Loucy (cell line): ENCODE results near the gene CDC42EP5.

Experiments
- CTCF ChIP-seq: fragments of 200-600 bp; sonication (generic); conservative IDR thresholded peaks from 2 replicates; pipeline ENCODE4 v1.5.1; 2014; ENCODE audit warnings: mild to moderate bottlenecking, antibody characterized with exemption, low read length
- EZH2phosphoT487 ChIP-seq: fragments of 200-600 bp; IDR thresholded peaks from 2 replicates; pipeline ENCODE4 v1.6.1; 2018; ENCODE audit warnings: antibody characterized with exemption, mild to moderate bottlenecking, moderate library complexity, borderline replicate concordance

GRCh38 chr19:54436031-54436523 is 37.0 kb downstream of the CDC42EP5 start:
- TF ChIP-seq CTCF = no peak
- no peak for TF ChIP-seq EZH2phosphoT487
